Liver (tissue), 3 donors: ENCODE measurements around the gene SLC25A22.

Experiments
- CTCF ChIP-seq: fragments of 150-350 bp; IDR thresholded peaks from 2 replicates; pipeline ENCODE4 v1.5.1; 2017; ENCODE audit warnings: improper control_type of control experiment, low read depth, low read length; ENCODE audit not compliant: missing input control
- JUND ChIP-seq, 2 donors: IDR thresholded peaks; 2 replicates each; pipeline ENCODE4 v1.6.1; 2016; ENCODE audit warnings: antibody characterized with exemption in 2 of 2
- RAD21 ChIP-seq, 2 donors: IDR thresholded peaks; 2 replicates each; pipeline ENCODE4 v1.6.1; 2016; ENCODE audit warnings: antibody characterized with exemption in 2 of 2, mild to moderate bottlenecking in 2 of 2
- SP1 ChIP-seq: IDR thresholded peaks from 2 replicates; pipeline ENCODE4 v1.6.1; 2018; ENCODE audit warnings: antibody characterized with exemption, mild to moderate bottlenecking
- donor health status: healthy.
- donor health status: healthy.

GRCh38 chr11:773830-774229, 24.3 kb downstream of the SLC25A22 start:
- TF ChIP-seq CTCF: no peak
- no peak for TF ChIP-seq JUND (IDR thresholded peaks at IDR 0.05)
- TF ChIP-seq RAD21 (IDR thresholded peaks at IDR 0.05): no peak
- TF ChIP-seq SP1: no peak
